ENCODE results near the gene CASP5.

GRCh38 chr11:105054723-105055493 is 31.9 kb upstream of the CASP5 start:
- no peak for TF ChIP-seq MAX (CRISPR knock-in tag; IDR thresholded peaks at IDR 0.05)
- TF ChIP-seq CTCF (IDR thresholded peaks at IDR 0.05): no peak
- no peak for TF ChIP-seq CREB1 (CRISPR knock-in tag; IDR thresholded peaks at IDR 0.05)

Data from WTC11 (cell line).